Esophagus (tissue), 2 donors: ENCODE measurements around the gene ZBTB39. TPM values are rescaled to one million over a fixed set of nuclear protein-coding genes. Genes with fewer than 3 reads are reported as not detected.
"Not testable (repeated sequence)": the region's sequence is repeated elsewhere in the genome, so short reads cannot be mapped to it uniquely, and the experiment has no call there.

Experiments used
- H3K27ac ChIP-seq, 2 donors: one replicate each; pipeline ENCODE4 v1.5.1; 2013; ENCODE audit warnings: low read depth in 2 of 2, mild to moderate bottlenecking in 2 of 2, inconsistent platforms in 1 of 2, low read length in 1 of 2, moderate library complexity in 1 of 2
- H3K27me3 ChIP-seq, 2 donors: one replicate each; pipeline ENCODE4 v1.6.1; 2013; ENCODE audit warnings: low read length in 2 of 2, control low read depth in 1 of 2, mild to moderate bottlenecking in 1 of 2; ENCODE audit not compliant: insufficient read depth in 2 of 2, control insufficient read depth in 1 of 2
- H3K36me3 ChIP-seq, 2 donors: one replicate each; pipeline ENCODE4 v1.6.1; 2013; ENCODE audit warnings: low read length in 1 of 2; ENCODE audit not compliant: control insufficient read depth in 2 of 2, insufficient read depth in 2 of 2
- H3K4me1 ChIP-seq, 2 donors: one replicate each; pipeline ENCODE4 v1.6.1; 2013; ENCODE audit warnings: low read length in 1 of 2; ENCODE audit not compliant: control insufficient read depth in 2 of 2, insufficient read depth in 2 of 2
- H3K4me3 ChIP-seq, 2 donors: one replicate each; pipeline ENCODE4 v1.5.1; 2013; ENCODE audit warnings: low read length in 2 of 2, mild to moderate bottlenecking in 2 of 2, low read depth in 1 of 2, moderate library complexity in 1 of 2
- H3K9me3 ChIP-seq, 2 donors: one replicate each; pipeline ENCODE4 v1.6.1; 2013; ENCODE audit warnings: mild to moderate bottlenecking in 2 of 2, low read depth in 1 of 2, low read length in 1 of 2, moderate library complexity in 1 of 2; ENCODE audit not compliant: control insufficient read depth in 2 of 2, insufficient read depth in 1 of 2
- WGBS, 2 donors: extraction: QIAGEN DNeasy Blood & Tissue Kit; methylation state at CpG; one replicate each; pipeline ENCODE4 v1.1.7; 2013; 5-methylcytosine and 5-hydroxymethylcytosine counted together
- polyA plus RNA-seq, 2 donors: library from polyadenylated mRNA; stranded (reverse); fragments of 200-250 nt; gene quantifications; one replicate each; pipeline ENCODE4 v1.2.3, GENCODE V29; 2013
- donor health status: healthy with polysubstance abuse.
- donor health status: Bipolar disorder and iron deficiency.

The ZBTB39 gene
- polyA plus RNA-seq, 2 donors = 1.2 to 1.4 TPM

DNA sequence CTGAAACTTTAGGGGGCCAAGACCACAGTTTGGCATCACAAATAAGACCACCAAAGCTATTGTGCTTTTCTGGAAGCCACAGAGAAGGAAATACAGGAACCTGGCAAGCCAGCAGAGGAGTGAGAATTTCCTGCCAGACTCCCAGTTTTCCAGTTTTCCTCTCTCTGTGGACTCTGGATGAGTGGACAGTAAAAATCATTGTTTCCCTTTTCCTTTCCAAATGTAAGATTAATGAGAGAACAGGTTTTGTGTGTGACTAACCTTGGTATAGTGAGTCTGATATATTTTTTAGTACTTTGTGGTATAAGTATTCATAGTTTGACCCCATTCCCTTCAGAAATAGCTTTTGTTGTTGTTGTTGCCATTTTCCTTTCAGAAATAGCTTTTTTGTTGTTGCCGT is 12.6 kb upstream of the ZBTB39 start:
- no peak overlapping the region for H3K27ac ChIP-seq
- no peaks in the 10 kb centered on the region for H3K4me1 ChIP-seq
- no peak overlapping the region for H3K4me3 ChIP-seq
- no peaks in the 10 kb centered on the region for H3K27me3 ChIP-seq
- WGBS, 2 donors = 89 to 93% methylated on average over 1 of the region's 1 CpG
- no peaks in the 10 kb centered on the region for H3K36me3 ChIP-seq
- no peaks in the 10 kb centered on the region for H3K9me3 ChIP-seq

DNA sequence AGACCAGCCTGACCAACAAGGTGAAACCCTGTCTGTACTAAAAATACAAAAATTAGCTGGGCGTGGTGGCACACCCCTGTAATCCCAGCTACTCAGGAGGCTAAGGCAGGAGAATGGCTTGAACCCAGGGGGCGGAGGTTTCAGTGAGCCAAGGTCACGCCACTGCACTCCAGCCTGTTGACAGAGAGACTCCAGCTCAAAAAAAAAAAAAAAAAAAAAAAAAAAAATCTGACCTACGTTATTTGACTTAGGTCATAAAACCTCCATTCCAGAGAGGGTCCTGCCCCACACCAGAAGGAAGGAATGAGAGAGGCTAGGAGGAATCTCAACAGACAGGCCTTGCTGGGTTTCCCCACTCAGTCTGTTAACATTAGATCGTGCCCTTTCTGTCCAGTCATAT is 12.0 kb upstream of the ZBTB39 start:
- H3K27me3 ChIP-seq, H3K27ac ChIP-seq, H3K4me3 ChIP-seq, H3K36me3 ChIP-seq, H3K9me3 ChIP-seq, H3K4me1 ChIP-seq: not testable (repeated sequence)
- WGBS, 2 donors = 74 to 80% methylated on average over 4 to 5 of the region's 5 CpGs

DNA sequence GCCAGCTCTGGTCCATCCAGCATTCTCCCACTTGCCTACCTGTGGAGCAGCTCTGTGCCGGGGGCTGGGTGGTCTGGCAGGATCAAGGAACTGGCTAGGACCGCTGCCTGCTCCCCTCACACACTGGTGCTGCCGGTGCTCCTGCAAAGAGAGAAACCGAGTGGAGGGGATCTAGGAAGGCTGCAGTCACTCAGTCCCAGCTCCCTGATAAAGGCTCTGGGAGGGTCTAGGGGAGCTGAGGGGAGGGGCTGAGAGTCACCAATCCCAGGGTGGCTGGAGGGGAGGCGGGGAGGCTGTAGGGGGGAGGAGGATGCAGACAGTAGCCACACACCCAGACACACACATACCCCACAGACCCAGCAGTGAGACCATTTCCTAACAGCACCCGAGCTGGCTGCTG is 10.0 kb upstream of the ZBTB39 start, which contains the start of gene TAC3:
TAC3 (minus strand) TSS at position 182 of the 400 bp plus-strand sequence. CDS start 732 bp downstream, outside the sequence.
- H3K4me3 ChIP-seq = no peak within 1 kb of the TSS
- no peaks in the 10 kb centered on the region for H3K9me3 ChIP-seq
- H3K27me3 ChIP-seq = no peaks in the 10 kb centered on the region
- H3K36me3 ChIP-seq = no peaks in the 10 kb centered on the region
- H3K27ac ChIP-seq = no peak within 1 kb of the TSS
- WGBS, 2 donors = 60 to 73% methylated on average over 6 of the region's 6 CpGs
- H3K4me1 ChIP-seq = no peaks in the 10 kb centered on the region

DNA sequence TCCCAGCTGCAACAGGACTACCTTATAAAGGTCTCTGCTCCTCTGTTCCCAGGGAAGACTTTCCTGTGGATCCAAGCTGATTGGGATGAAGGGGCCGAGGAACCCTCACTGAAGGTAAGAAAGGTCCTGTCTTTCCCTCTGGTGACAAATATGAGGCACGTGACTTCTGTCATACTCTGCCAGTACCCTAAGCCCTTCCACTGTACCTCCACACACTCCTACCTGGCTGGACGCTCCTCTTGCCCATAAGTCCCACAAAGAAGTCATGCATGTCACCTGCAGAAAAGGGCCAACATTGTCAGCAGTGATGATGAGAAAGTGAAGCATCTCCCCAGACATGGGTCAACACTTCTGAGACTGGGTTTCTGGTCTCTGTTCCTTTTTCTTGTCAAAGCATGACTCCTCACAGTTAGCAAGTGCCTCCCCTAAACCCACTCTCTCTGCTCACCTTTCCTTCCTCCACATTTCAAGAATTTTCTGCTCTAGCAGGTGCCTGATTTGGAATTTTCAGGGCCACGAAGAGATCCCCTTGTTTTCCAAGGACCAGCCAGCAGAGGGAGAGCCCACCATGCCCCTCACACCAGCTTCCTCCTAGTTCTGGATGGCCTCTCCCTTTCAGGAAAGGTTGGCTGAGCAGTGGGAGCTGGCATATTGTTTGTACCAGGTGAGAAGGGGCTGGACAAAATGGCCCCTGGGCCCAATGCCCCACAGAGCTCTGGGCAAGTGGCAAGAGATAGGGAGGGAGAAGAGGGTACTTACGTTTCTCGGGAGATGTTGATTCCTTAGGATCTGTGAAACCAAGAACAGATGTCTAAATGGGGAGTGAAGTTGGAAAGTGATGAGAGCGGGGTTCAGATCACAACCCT is 6.5 kb upstream of the ZBTB39 start:
- WGBS, 2 donors = 73 to 80% methylated on average over 7 of the region's 7 CpGs

DNA sequence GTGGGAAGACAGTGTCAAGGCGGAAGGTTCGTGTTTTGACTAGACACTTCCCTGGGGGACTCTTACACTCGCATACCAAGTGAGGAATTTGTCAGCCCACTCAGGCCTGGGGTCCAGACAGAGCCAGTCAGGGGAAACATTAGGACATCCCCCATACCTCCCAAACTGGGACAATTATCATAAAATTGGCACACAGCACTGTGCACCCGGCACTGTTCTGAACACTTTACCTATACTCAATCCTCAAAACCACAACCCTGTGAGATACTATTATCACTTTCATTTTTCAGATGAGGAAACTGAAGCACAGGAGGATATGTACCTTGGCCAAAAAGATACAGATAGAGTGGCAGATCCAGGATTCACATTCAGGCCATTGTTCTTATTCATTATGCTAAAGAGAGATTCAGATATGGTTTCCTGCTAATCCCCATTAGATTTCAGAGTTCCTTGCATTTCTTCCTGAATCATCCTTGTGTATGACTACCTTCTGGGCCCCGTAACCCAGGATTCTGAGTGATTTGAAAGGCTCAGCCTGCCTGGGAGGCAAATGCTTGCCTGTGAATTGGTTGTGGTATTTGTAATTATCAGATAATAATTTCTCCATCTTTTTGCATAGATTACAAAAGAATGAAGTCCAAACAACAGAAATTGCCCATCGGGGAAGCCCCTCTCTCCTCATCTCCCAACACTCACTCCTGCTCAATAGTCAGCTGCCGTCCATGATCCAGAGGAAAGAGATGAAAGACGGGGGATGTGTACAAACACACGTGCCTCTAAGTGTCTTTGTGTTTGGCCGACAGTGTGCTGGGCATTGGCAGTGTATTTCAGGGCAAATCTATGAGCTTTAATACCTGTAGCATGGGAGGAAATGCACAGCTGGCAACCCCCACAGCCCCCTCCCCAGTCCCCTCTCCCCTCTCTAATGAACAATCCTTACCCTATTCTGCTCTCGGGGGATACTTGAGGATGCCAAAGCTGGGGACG is 5.4 kb upstream of the ZBTB39 start:
- no peaks in the 10 kb centered on the region for H3K36me3 ChIP-seq
- H3K4me3 ChIP-seq = no peak overlapping the region
- no peak overlapping the region for H3K27ac ChIP-seq
- H3K9me3 ChIP-seq = no peaks in the 10 kb centered on the region
- H3K4me1 ChIP-seq = peaks cover 0 to 4% of the 10 kb centered on the region in 2 donors
- whole genome bisulfite sequencing, 2 donors = 66 to 70% methylated on average over 12 of the region's 12 CpGs
- no peaks in the 10 kb centered on the region for H3K27me3 ChIP-seq

More for the DNA sequence above, 6.5 kb upstream of the ZBTB39 start:
- Histone ChIP-seq H3K36me3 (no peaks in the 10 kb centered on the region), H3K4me1 (no peaks in the 10 kb centered on the region), H3K27ac (no peak overlapping the region), H3K9me3 (no peaks in the 10 kb centered on the region), H3K4me3 (no peak overlapping the region), H3K27me3 (no peaks in the 10 kb centered on the region)

DNA sequence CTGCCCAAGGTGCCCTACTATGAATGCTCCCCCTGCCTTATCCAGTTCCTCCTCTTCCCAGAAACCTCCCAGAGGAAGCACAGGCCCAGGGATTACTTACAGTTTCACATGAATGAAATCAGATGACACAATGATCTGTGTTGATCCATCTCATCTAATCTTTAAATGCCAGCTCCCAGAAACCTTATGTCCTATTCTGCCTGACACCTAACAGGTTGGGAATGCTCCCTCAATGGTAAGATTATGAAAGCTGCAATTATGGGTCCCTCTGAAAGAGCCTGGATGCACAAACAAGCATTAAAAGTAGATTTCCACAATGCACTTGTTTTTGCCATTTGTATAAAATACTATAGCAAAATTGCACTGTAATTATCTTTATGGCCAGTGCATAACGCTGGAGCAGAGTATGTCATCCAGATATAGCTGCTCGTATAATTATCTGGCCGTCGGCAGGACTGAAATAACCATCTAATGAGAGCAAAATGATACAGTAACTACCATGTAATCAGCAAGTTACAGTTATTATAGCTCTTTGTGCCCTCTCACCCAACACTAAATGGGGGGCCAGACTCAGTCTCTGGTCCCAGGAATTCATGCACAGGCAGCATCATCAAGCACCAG is 4.4 kb upstream of the ZBTB39 start:
- H3K4me3 ChIP-seq = no peak overlapping the region

DNA sequence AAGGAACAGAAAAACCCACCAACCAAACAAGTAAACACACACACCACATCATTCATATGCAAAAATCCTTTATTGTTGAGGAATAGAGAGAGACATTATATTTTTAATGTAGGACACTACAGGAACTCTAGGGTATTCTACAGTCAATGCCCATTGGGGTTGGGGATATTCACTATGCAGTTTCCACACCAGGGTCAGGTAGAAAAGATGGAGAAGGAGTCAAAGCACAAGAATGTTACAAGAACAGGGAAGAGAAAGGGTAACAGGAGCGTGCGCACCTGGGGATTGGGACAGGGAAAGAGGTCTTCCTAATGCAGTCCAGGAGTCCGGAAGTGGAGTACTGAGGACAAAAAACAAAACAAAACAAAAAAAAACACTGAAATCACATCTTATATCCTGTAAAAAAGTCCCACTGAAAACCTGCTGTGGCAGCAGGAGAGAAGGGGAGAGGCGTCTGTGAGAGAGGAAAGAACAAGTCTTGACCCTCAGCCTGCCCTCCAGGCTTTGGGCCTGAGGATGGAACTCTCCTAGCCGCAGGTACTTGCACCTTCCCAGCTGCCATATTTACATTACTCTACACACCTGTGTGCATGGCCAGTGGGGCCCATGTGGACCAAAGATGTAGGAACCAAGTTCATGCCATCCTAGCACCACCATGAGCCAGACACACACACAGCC is 3.7 kb upstream of the ZBTB39 start:
- Histone ChIP-seq H3K36me3 (no peaks in the 10 kb centered on the region), H3K9me3 (no peaks in the 10 kb centered on the region), H3K4me3 (no peak overlapping the region), H3K27ac (no peak overlapping the region), H3K4me1 (peaks cover 0 to 5% of the 10 kb centered on the region in 2 donors), H3K27me3 (no peaks in the 10 kb centered on the region)
- 93 to 94% methylated on average over 5 of the region's 5 CpGs for whole genome bisulfite sequencing, 2 donors

More for the DNA sequence above, 4.4 kb upstream of the ZBTB39 start:
- H3K36me3 ChIP-seq = no peaks in the 10 kb centered on the region
- H3K27ac ChIP-seq = no peak overlapping the region
- H3K4me1 ChIP-seq = peaks cover 0 to 5% of the 10 kb centered on the region in 2 donors
- no peaks in the 10 kb centered on the region for H3K27me3 ChIP-seq
- no peaks in the 10 kb centered on the region for H3K9me3 ChIP-seq
- 88 to 93% methylated on average over 4 of the region's 4 CpGs for WGBS, 2 donors

DNA sequence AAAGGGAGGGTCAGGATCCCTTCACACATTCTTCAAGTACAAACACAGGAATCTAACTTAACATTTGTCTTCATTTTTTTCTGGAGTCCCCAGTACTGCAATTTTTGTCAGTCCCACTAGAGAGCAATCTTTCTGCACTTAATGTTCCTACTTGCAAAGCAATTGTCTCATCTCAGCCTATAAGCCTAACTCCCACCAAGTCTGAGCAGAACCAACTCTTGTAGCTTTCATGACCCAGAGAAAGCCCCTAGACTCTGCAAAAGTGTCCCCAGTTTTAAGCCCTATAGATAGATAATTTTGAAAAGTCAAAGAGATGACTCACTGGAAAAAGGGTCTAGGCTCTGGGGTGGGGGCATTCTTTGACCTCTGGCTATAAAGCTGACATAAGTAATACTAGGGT is 1.8 kb upstream of the ZBTB39 start:
- Histone ChIP-seq H3K27me3 (no peaks in the 10 kb centered on the region), H3K4me3 (no peak overlapping the region), H3K9me3 (no peaks in the 10 kb centered on the region), H3K27ac (no peak overlapping the region), H3K4me1 (peaks cover 0 to 5% of the 10 kb centered on the region in 2 donors), H3K36me3 (peaks cover 7 to 16% of the 10 kb centered on the region in 2 donors)
